GM23338 (cell line): ENCODE measurements around the gene DDX39B. TPM values are rescaled to one million over a fixed set of nuclear protein-coding genes. Genes with fewer than 3 reads are reported as not detected.

Experiments used
- ATAC-seq: fragments of 200-7000 bp; cut with Tn5 transposase; 3 replicates; pipeline ENCODE4 v1.9.1; 2020
- DNase-seq: peaks from one replicate; pipeline ENCODE4 v3.0.0-alpha.2; 2015; ENCODE audit warnings: low spot score
- H2AFZ ChIP-seq: fragments of 200-600 bp; sonication (generic); 2 replicates; pipeline ENCODE4 v1.8.0; 2016; ENCODE audit warnings: antibody characterized with exemption, mild to moderate bottlenecking, moderate library complexity
- H3F3A ChIP-seq: fragments of 200-600 bp; sonication (generic); replicated peaks from 2 replicates; pipeline ENCODE4 v1.8.0; 2017; ENCODE audit warnings: antibody characterized with exemption, mixed run types, low read depth
- H3K27ac ChIP-seq: fragments of 200-600 bp; sonication (generic); 2 replicates; pipeline ENCODE4 v1.6.1; 2016; ENCODE audit warnings: low read depth
- H3K27me3 ChIP-seq: fragments of 200-600 bp; sonication (generic); 2 replicates; pipeline ENCODE4 v1.8.0; 2016; ENCODE audit warnings: mild to moderate bottlenecking, mixed run types, moderate library complexity; ENCODE audit not compliant: insufficient read depth
- H3K36me3 ChIP-seq: fragments of 200-600 bp; sonication (generic); 2 replicates; pipeline ENCODE4 v1.8.0; 2016; ENCODE audit warnings: mild to moderate bottlenecking; ENCODE audit not compliant: insufficient read depth
- H3K4me1 ChIP-seq: fragments of 200-600 bp; sonication (generic); 2 replicates; pipeline ENCODE4 v1.8.0; 2016; ENCODE audit warnings: mild to moderate bottlenecking, moderate library complexity; ENCODE audit not compliant: insufficient read depth
- H3K4me2 ChIP-seq: fragments of 200-600 bp; sonication (generic); 2 replicates; pipeline ENCODE4 v1.7.1; 2017; ENCODE audit warnings: mixed run types
- H3K4me3 ChIP-seq: fragments of 200-600 bp; sonication (generic); 2 replicates; pipeline ENCODE4 v1.6.1; 2016; ENCODE audit warnings: mixed run types
- H3K79me2 ChIP-seq: fragments of 200-600 bp; sonication (generic); replicated peaks from 2 replicates; pipeline ENCODE4 v1.8.0; 2017; ENCODE audit warnings: mild to moderate bottlenecking; ENCODE audit not compliant: insufficient read depth
- H3K9me2 ChIP-seq: fragments of 200-600 bp; sonication (generic); 2 replicates; pipeline ENCODE4 v1.8.0; 2017; ENCODE audit not compliant: insufficient read depth
- H4K20me1 ChIP-seq: fragments of 200-600 bp; sonication (generic); replicated peaks from 2 replicates; pipeline ENCODE4 v1.8.0; 2017; ENCODE audit warnings: mild to moderate bottlenecking; ENCODE audit not compliant: insufficient read depth
- H3K27ac Mint-ChIP-seq: 2 replicates; pipeline ENCODE4 v1.8.0; 2020; ENCODE audit warnings: inconsistent platforms, mild to moderate bottlenecking, moderate library complexity, mixed read lengths
- H3K27me3 Mint-ChIP-seq: 3 replicates; pipeline ENCODE4 v1.8.0; 2022; ENCODE audit warnings: low read depth, mild to moderate bottlenecking, moderate library complexity, mixed read lengths, inconsistent platforms; ENCODE audit not compliant: insufficient read depth, poor library complexity
- H3K36me3 Mint-ChIP-seq: 3 replicates; pipeline ENCODE4 v1.8.0; 2021; ENCODE audit warnings: low read depth, mild to moderate bottlenecking, inconsistent platforms, moderate library complexity, mixed read lengths
- H3K4me1 Mint-ChIP-seq: 3 replicates; pipeline ENCODE4 v1.8.0; 2020; ENCODE audit warnings: mild to moderate bottlenecking, inconsistent platforms, mixed read lengths
- H3K4me3 Mint-ChIP-seq: 3 replicates; pipeline ENCODE4 v1.8.0; 2021; ENCODE audit warnings: moderate library complexity, mild to moderate bottlenecking, inconsistent platforms, mixed read lengths
- H3K9me3 Mint-ChIP-seq: 3 replicates; pipeline ENCODE4 v1.8.0; 2020; ENCODE audit warnings: moderate library complexity, mild to moderate bottlenecking, inconsistent platforms, mixed read lengths
- CREB1 ChIP-seq: fragments of 250-450 bp; sonication (Bioruptor Pico); IDR thresholded peaks from 2 replicates; pipeline ENCODE4 v1.5.0; 2020; ENCODE audit warnings: low read depth, mild to moderate bottlenecking, moderate library complexity
- EZH2phosphoT487 ChIP-seq: fragments of 200-600 bp; sonication (generic); IDR thresholded peaks from one replicate; pipeline ENCODE4 v1.8.1; 2018; ENCODE audit warnings: antibody characterized with exemption; ENCODE audit not compliant: unreplicated experiment
- polyA plus RNA-seq: library from polyadenylated mRNA; unstranded; fragments of >200 nt; fragmentation: Nextera tagmentation; extraction: Ambion mirVana; gene quantifications from 2 replicates; pipeline ENCODE4 v1.2.1, GENCODE V29; 2016
- total RNA-seq: library from RNA; depleted of rRNA; stranded (reverse); fragments of >200 nt; shearing (Covaris generic); gene quantifications from 2 replicates; pipeline ENCODE4 v1.2.3, GENCODE V29; 2014
- TF ChIP-seq, protein P1 (sequence below): fragments of 250-450 bp; sonication (Bioruptor Pico); IDR thresholded peaks from 2 replicates; pipeline ENCODE4 v1.5.0; 2020; ENCODE audit warnings: mild to moderate bottlenecking, moderate library complexity
- TF ChIP-seq, protein P2 (sequence below): IDR thresholded peaks from one replicate; pipeline ENCODE4 v1.6.1; 2018; ENCODE audit warnings: antibody characterized with exemption; ENCODE audit not compliant: unreplicated experiment

DDX39B gene
- total and polyA plus RNA-seq, 2 experiments from 2014 or later, result 341 to 849 TPM

- Mint-ChIP-seq H3K36me3 (peaks cover 25% of the 10 kb centered on the region), H3K27me3 (peaks cover 13% of the 10 kb centered on the region), H3K4me3 (no peak overlapping the region), H3K9me3 (no peaks in the 10 kb centered on the region), H3K4me1 (peaks cover 22% of the 10 kb centered on the region), H3K27ac (no peak overlapping the region)
- Histone ChIP-seq H3K4me3 (no peak overlapping the region), H3K79me2 (no peaks in the 10 kb centered on the region), H3K27me3 (no peaks in the 10 kb centered on the region), H3K36me3 (peaks cover 15% of the 10 kb centered on the region), H4K20me1 (peaks cover 8% of the 10 kb centered on the region; the same call in 1 of the 2 replicates), H3F3A (peaks cover 20% of the 10 kb centered on the region), H3K27ac (no peak overlapping the region), H2AFZ (no peak overlapping the region), H3K9me2 (no peaks in the 10 kb centered on the region), H3K4me2 (no peak overlapping the region), H3K4me1 (peaks cover 4% of the 10 kb centered on the region)
- DNase-seq (no peak), ATAC-seq (no peak)
- TF ChIP-seq EZH2phosphoT487 (no peak), CREB1 (CRISPR knock-in tag) (no peak)
Observed at GRCh38 chr6:31525932-31526591, 15.7 kb downstream of the DDX39B start.

DNA sequence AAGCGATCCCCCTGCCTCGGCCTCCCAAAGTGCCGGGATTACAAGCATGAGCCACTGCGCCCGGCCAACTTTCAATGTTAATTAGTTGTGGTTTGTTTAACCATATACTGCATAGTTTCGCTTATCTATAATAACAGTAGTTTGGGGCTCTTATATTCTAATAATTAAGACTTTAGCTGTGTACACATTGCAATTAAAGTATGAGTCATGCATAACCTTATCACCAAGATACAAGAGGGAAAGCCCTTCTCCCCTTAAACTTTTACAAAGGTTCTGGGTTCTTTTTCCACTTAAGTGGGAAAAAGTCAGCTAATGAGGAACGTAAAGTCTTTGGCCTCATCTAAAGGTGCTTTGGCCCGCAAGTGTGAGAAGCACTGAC is 16.3 kb downstream of the DDX39B start:
- Histone ChIP-seq H3K4me2 (no peak overlapping the region), H3K4me1 (peaks cover 4% of the 10 kb centered on the region), H3K9me2 (no peaks in the 10 kb centered on the region), H3K27me3 (no peaks in the 10 kb centered on the region), H3K36me3 (peaks cover 10% of the 10 kb centered on the region; the same call in 1 of the 2 replicates), H3K27ac (no peak overlapping the region), H3K79me2 (no peaks in the 10 kb centered on the region), H4K20me1 (peaks cover 2% of the 10 kb centered on the region; the same call in 1 of the 2 replicates), H2AFZ (no peak overlapping the region), H3K4me3 (no peak overlapping the region), H3F3A (peaks cover 16% of the 10 kb centered on the region)
- Mint-ChIP-seq H3K9me3 (no peaks in the 10 kb centered on the region), H3K27me3 (peaks cover 13% of the 10 kb centered on the region), H3K27ac (no peak overlapping the region), H3K4me3 (no peak overlapping the region), H3K36me3 (peaks cover 20% of the 10 kb centered on the region), H3K4me1 (peaks cover 19% of the 10 kb centered on the region)
- DNase-seq, result no peak
- TF ChIP-seq, protein P1, sequence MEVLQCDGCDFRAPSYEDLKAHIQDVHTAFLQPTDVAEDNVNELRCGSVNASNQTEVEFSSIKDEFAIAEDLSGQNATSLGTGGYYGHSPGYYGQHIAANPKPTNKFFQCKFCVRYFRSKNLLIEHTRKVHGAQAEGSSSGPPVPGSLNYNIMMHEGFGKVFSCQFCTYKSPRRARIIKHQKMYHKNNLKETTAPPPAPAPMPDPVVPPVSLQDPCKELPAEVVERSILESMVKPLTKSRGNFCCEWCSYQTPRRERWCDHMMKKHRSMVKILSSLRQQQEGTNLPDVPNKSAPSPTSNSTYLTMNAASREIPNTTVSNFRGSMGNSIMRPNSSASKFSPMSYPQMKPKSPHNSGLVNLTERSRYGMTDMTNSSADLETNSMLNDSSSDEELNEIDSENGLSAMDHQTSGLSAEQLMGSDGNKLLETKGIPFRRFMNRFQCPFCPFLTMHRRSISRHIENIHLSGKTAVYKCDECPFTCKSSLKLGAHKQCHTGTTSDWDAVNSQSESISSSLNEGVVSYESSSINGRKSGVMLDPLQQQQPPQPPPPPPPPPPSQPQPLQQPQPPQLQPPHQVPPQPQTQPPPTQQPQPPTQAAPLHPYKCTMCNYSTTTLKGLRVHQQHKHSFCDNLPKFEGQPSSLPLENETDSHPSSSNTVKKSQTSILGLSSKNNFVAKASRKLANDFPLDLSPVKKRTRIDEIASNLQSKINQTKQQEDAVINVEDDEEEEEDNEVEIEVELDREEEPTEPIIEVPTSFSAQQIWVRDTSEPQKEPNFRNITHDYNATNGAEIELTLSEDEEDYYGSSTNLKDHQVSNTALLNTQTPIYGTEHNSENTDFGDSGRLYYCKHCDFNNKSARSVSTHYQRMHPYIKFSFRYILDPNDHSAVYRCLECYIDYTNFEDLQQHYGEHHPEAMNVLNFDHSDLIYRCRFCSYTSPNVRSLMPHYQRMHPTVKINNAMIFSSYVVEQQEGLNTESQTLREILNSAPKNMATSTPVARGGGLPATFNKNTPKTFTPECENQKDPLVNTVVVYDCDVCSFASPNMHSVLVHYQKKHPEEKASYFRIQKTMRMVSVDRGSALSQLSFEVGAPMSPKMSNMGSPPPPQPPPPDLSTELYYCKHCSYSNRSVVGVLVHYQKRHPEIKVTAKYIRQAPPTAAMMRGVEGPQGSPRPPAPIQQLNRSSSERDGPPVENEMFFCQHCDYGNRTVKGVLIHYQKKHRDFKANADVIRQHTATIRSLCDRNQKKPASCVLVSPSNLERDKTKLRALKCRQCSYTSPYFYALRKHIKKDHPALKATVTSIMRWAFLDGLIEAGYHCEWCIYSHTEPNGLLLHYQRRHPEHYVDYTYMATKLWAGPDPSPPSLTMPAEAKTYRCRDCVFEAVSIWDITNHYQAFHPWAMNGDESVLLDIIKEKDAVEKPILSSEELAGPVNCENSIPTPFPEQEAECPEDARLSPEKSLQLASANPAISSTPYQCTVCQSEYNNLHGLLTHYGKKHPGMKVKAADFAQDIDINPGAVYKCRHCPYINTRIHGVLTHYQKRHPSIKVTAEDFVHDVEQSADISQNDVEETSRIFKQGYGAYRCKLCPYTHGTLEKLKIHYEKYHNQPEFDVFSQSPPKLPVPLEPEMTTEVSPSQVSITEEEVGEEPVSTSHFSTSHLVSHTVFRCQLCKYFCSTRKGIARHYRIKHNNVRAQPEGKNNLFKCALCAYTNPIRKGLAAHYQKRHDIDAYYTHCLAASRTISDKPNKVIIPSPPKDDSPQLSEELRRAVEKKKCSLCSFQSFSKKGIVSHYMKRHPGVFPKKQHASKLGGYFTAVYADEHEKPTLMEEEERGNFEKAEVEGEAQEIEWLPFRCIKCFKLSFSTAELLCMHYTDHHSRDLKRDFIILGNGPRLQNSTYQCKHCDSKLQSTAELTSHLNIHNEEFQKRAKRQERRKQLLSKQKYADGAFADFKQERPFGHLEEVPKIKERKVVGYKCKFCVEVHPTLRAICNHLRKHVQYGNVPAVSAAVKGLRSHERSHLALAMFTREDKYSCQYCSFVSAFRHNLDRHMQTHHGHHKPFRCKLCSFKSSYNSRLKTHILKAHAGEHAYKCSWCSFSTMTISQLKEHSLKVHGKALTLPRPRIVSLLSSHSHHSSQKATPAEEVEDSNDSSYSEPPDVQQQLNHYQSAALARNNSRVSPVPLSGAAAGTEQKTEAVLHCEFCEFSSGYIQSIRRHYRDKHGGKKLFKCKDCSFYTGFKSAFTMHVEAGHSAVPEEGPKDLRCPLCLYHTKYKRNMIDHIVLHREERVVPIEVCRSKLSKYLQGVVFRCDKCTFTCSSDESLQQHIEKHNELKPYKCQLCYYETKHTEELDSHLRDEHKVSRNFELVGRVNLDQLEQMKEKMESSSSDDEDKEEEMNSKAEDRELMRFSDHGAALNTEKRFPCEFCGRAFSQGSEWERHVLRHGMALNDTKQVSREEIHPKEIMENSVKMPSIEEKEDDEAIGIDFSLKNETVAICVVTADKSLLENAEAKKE (CRISPR knock-in tag), result no peak
- TF ChIP-seq, protein P2, sequence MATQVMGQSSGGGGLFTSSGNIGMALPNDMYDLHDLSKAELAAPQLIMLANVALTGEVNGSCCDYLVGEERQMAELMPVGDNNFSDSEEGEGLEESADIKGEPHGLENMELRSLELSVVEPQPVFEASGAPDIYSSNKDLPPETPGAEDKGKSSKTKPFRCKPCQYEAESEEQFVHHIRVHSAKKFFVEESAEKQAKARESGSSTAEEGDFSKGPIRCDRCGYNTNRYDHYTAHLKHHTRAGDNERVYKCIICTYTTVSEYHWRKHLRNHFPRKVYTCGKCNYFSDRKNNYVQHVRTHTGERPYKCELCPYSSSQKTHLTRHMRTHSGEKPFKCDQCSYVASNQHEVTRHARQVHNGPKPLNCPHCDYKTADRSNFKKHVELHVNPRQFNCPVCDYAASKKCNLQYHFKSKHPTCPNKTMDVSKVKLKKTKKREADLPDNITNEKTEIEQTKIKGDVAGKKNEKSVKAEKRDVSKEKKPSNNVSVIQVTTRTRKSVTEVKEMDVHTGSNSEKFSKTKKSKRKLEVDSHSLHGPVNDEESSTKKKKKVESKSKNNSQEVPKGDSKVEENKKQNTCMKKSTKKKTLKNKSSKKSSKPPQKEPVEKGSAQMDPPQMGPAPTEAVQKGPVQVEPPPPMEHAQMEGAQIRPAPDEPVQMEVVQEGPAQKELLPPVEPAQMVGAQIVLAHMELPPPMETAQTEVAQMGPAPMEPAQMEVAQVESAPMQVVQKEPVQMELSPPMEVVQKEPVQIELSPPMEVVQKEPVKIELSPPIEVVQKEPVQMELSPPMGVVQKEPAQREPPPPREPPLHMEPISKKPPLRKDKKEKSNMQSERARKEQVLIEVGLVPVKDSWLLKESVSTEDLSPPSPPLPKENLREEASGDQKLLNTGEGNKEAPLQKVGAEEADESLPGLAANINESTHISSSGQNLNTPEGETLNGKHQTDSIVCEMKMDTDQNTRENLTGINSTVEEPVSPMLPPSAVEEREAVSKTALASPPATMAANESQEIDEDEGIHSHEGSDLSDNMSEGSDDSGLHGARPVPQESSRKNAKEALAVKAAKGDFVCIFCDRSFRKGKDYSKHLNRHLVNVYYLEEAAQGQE, result no peak
- no peak for ATAC-seq
